ENCODE measurements around the gene ZBTB2. TPM values are rescaled to one million over a fixed set of nuclear protein-coding genes. Genes with fewer than 3 reads are reported as not detected.

The ZBTB2 gene
- total and polyA plus RNA-seq, 7 donors = 7.1 to 14.7 (median 9.5) TPM

- DNase-seq (no peak), ATAC-seq (no peak)
- Histone ChIP-seq H3K9me3 (no peaks in the 10 kb centered on the region), H3K4me1 (peaks cover 3% of the 10 kb centered on the region), H3K27me3 (ENCODE audit: insufficient read depth in 3 of 3, low read length in 2 of 3) (no peaks in the 10 kb centered on the region), H3K4me3 (no peak overlapping the region), H3K36me3 (ENCODE audit: insufficient read depth in 1 of 2, low read depth in 1 of 2) (peaks cover 5 to 43% of the 10 kb centered on the region in 2 donors), H3K27ac (no peak overlapping the region)
- intact Hi-C loops (cut with DNase I) = loop anchor here in 1 of 2 donors (5.0 kb wide), 1 partner anchor 38 kb away; no protein-coding TSS in a partner anchor
- 91 to 95% (median 95%) methylated on average over 2 of the region's 2 CpGs for WGBS, 3 donors
- no peak for TF ChIP-seq CTCF (IDR thresholded peaks at IDR 0.05)
Measured at GRCh38 chr6:151409260-151409659, 17.9 kb upstream of the ZBTB2 start.

GRCh38 chr6:151408858-151409257 is 17.5 kb upstream of the ZBTB2 start:
- DNase-seq (no peak), ATAC-seq (peak in 2 of 4 donors; percentile 52 to 54)
- H3K36me3 ChIP-seq (ENCODE audit: insufficient read depth in 1 of 2, low read depth in 1 of 2) = peaks cover 3 to 40% of the 10 kb centered on the region in 2 donors
- H3K4me3 ChIP-seq = no peak overlapping the region
- no peak for TF ChIP-seq CTCF (IDR thresholded peaks at IDR 0.05)
- intact Hi-C loops (cut with DNase I) = loop anchor here in 1 of 2 donors (5.0 kb wide), 1 partner anchor 38 kb away; no protein-coding TSS in a partner anchor
- H3K27ac ChIP-seq = no peak overlapping the region
- H3K4me1 ChIP-seq = peaks cover 3% of the 10 kb centered on the region
- no peaks in the 10 kb centered on the region for H3K27me3 ChIP-seq (ENCODE audit: insufficient read depth in 3 of 3, low read length in 2 of 3)
- H3K9me3 ChIP-seq = no peaks in the 10 kb centered on the region
- WGBS, 3 donors = 55 to 76% (median 73%) methylated on average over 2 of the region's 2 CpGs

- 78 to 96% (median 83%) methylated on average over 4 of the region's 4 CpGs for WGBS, 3 donors
- no peaks in the 10 kb centered on the region for H3K27me3 ChIP-seq (ENCODE audit: insufficient read depth in 3 of 3, low read length in 2 of 3)
- TF ChIP-seq CTCF (IDR thresholded peaks at IDR 0.05) = no peak
- H3K9me3 ChIP-seq = no peaks in the 10 kb centered on the region
- H3K27ac ChIP-seq = no peak overlapping the region
- ATAC-seq = no peak
- H3K4me3 ChIP-seq = no peak overlapping the region
- DNase-seq = no peak
- peaks cover 0 to 35% of the 10 kb centered on the region in 2 donors for H3K36me3 ChIP-seq (ENCODE audit: insufficient read depth in 1 of 2, low read depth in 1 of 2)
- peaks cover 13% of the 10 kb centered on the region for H3K4me1 ChIP-seq
- intact Hi-C loops (cut with DNase I) = no loop called here
Measured at GRCh38 chr6:151403919-151404308, 12.6 kb upstream of the ZBTB2 start.

- Histone ChIP-seq H3K4me3 (no peak overlapping the region), H3K27me3 (ENCODE audit: insufficient read depth in 3 of 3, low read length in 2 of 3) (no peaks in the 10 kb centered on the region), H3K9me3 (no peaks in the 10 kb centered on the region), H3K36me3 (ENCODE audit: insufficient read depth in 1 of 2, low read depth in 1 of 2) (peaks cover 0 to 33% of the 10 kb centered on the region in 2 donors), H3K4me1 (peaks cover 15% of the 10 kb centered on the region), H3K27ac (no peak overlapping the region)
- no peak for DNase-seq
- no peak for ATAC-seq
- TF ChIP-seq CTCF (IDR thresholded peaks at IDR 0.05) = no peak
- 92 to 100% (median 95%) methylated on average over 1 of the region's 1 CpG for WGBS, 3 donors
- intact Hi-C loops (cut with DNase I) = no loop called here
Measured at GRCh38 chr6:151402228-151402627, 10.9 kb upstream of the ZBTB2 start.

- Histone ChIP-seq H3K27me3 (ENCODE audit: insufficient read depth in 3 of 3, low read length in 2 of 3) (no peaks in the 10 kb centered on the region), H3K4me3 (no peak overlapping the region), H3K36me3 (ENCODE audit: insufficient read depth in 1 of 2, low read depth in 1 of 2) (peaks cover 0 to 21% of the 10 kb centered on the region in 2 donors), H3K27ac (no peak overlapping the region), H3K4me1 (peaks cover 19% of the 10 kb centered on the region), H3K9me3 (no peaks in the 10 kb centered on the region)
- intact Hi-C loops (cut with DNase I) = no loop called here
- DNase-seq (no peak), ATAC-seq (no peak)
- TF ChIP-seq CTCF (IDR thresholded peaks at IDR 0.05) = no peak
- 77 to 88% (median 81%) methylated on average over 6 of the region's 6 CpGs for WGBS, 3 donors
Measured at GRCh38 chr6:151400473-151400872, 9.1 kb upstream of the ZBTB2 start.
